ENCODE data around the gene NEIL3. TPM values are rescaled to one million over a fixed set of nuclear protein-coding genes. Genes with fewer than 3 reads are reported as not detected.

NEIL3 gene
- total and polyA plus RNA-seq, 2 donors (not counting 1 experiment from before 2014, with no cell fraction given) = 0.15 TPM; not detected in 1

DNA sequence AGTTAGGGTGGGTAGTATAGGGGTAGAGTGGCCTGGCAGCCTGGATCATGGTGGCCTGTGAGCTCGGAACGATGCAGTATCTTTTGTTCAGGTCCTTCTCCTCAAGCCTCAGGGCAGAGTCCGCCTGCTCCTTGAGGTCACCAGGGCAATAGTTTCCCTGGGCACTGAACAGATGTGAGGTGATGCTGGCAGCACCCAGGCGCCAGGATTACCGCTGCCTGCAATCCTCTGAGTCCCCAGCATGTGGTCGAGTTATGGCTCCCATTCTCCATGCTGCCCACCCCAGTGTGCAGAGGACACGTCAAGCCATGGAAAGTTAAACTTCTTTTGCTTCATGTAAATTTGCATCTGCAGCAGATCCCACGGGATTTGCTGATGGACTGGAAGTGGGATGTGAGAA is 38.7 kb downstream of the NEIL3 start:
- no peak for ATAC-seq (ENCODE audit: low read depth)
- H3K4me1 Mint-ChIP-seq = no peaks in the 10 kb centered on the region
- no peaks in the 10 kb centered on the region for H3K79me2 ChIP-seq (ENCODE audit: control insufficient read depth, insufficient read depth, low read length)
- no peaks in the 10 kb centered on the region for H4K20me1 ChIP-seq (ENCODE audit: control insufficient read depth, insufficient read depth, low read length, poor library complexity, severe bottlenecking)
- no peaks in the 10 kb centered on the region for H3K9me3 Mint-ChIP-seq (ENCODE audit: insufficient read depth)
- no peak for TF ChIP-seq EZH2 (IDR thresholded peaks at IDR 0.05; ENCODE audit: borderline replicate concordance, insufficient read depth, low read depth, low read length, poor library complexity, severe bottlenecking)
- TF ChIP-seq, protein P1, sequence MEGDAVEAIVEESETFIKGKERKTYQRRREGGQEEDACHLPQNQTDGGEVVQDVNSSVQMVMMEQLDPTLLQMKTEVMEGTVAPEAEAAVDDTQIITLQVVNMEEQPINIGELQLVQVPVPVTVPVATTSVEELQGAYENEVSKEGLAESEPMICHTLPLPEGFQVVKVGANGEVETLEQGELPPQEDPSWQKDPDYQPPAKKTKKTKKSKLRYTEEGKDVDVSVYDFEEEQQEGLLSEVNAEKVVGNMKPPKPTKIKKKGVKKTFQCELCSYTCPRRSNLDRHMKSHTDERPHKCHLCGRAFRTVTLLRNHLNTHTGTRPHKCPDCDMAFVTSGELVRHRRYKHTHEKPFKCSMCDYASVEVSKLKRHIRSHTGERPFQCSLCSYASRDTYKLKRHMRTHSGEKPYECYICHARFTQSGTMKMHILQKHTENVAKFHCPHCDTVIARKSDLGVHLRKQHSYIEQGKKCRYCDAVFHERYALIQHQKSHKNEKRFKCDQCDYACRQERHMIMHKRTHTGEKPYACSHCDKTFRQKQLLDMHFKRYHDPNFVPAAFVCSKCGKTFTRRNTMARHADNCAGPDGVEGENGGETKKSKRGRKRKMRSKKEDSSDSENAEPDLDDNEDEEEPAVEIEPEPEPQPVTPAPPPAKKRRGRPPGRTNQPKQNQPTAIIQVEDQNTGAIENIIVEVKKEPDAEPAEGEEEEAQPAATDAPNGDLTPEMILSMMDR (IDR thresholded peaks at IDR 0.05) = no peak
- no peak overlapping the region for H3K4me2 ChIP-seq (replicated peaks; ENCODE audit: low read depth, low read length, poor library complexity, severe bottlenecking)
- no peak overlapping the region for H3K4me3 Mint-ChIP-seq
- no peaks in the 10 kb centered on the region for H3K9me3 ChIP-seq (ENCODE audit: control extremely low read depth in 1 of 3, control insufficient read depth in 2 of 3, insufficient read depth in 1 of 3, low read length in 2 of 3)
- H3K27ac ChIP-seq (ENCODE audit: low read length in 2 of 2) = no peak overlapping the region
- intact Hi-C loops (cut with micrococcal nuclease) = no loop called here
- H3K4me1 ChIP-seq (ENCODE audit: control insufficient read depth in 2 of 2, insufficient read depth in 2 of 2, low read length in 2 of 2) = no peaks in the 10 kb centered on the region
- CTCF ChIA-PET = no interaction called here
- H3K36me3 ChIP-seq (replicated peaks in 1 of 2; ENCODE audit: control extremely low read depth in 1 of 2, control insufficient read depth in 1 of 2, extremely low read depth in 1 of 2, insufficient read depth in 2 of 2, low read length in 1 of 2) = no peaks in the 10 kb centered on the region
- H3K4me3 ChIP-seq (ENCODE audit: control extremely low read depth in 1 of 5, extremely low read depth in 1 of 5, insufficient read depth in 1 of 5, low read depth in 2 of 5, low read length in 4 of 5) = no peak overlapping the region
- H3K27ac Mint-ChIP-seq = no peak overlapping the region
- DNase-seq = no peak
- H3K27me3 ChIP-seq (replicated peaks in 1 of 4; ENCODE audit: control extremely low read depth in 1 of 4, control insufficient read depth in 3 of 4, insufficient read depth in 4 of 4, low read length in 3 of 4) = no peaks in the 10 kb centered on the region
- POLR2A ChIA-PET = no interaction called here
- no peaks in the 10 kb centered on the region for H3K27me3 Mint-ChIP-seq
- WGBS (ENCODE audit: insufficient coverage) = 100% methylated on average over 6 of the region's 8 CpGs
- H3K9ac ChIP-seq (ENCODE audit: low read length) = no peak overlapping the region
- H2AFZ ChIP-seq (ENCODE audit: insufficient read depth, low read depth, low read length, poor library complexity, severe bottlenecking) = no peak overlapping the region

DNA sequence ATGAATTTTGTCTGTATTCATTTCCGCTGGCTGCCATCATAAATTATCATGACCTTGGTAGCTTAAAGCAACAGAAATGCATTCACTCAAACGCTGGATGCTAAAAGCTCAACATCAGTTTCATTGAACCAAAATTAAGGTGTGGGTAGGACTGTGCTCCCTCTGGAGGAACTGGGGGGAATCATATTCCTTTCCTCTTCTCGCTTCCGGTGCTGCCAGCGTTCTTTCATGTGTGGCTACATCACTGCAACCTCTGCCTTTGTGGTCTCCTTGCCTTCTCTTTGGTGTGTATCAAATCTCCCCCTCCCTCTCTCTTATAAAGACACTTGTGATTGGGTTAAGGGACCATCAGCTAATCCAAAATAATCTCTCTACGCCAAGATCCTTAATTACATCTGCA is 39.5 kb downstream of the NEIL3 start:
- Mint-ChIP-seq H3K27ac (no peak overlapping the region), H3K27me3 (no peaks in the 10 kb centered on the region), H3K4me1 (no peaks in the 10 kb centered on the region), H3K9me3 (ENCODE audit: insufficient read depth) (no peaks in the 10 kb centered on the region), H3K4me3 (no peak overlapping the region)
- 100% methylated on average over 2 of the region's 6 CpGs for WGBS (ENCODE audit: insufficient coverage)
- no peaks in the 10 kb centered on the region for H4K20me1 ChIP-seq (ENCODE audit: control insufficient read depth, insufficient read depth, low read length, poor library complexity, severe bottlenecking)
- H3K27ac ChIP-seq (ENCODE audit: low read length in 2 of 2) = no peak overlapping the region
- no peaks in the 10 kb centered on the region for H3K4me1 ChIP-seq (ENCODE audit: control insufficient read depth in 2 of 2, insufficient read depth in 2 of 2, low read length in 2 of 2)
- no peak for TF ChIP-seq EZH2 (IDR thresholded peaks at IDR 0.05; ENCODE audit: borderline replicate concordance, insufficient read depth, low read depth, low read length, poor library complexity, severe bottlenecking)
- TF ChIP-seq, protein P1 (IDR thresholded peaks at IDR 0.05) = no peak
- ChIA-PET POLR2A (no interaction called here), CTCF (no interaction called here)
- no peaks in the 10 kb centered on the region for H3K36me3 ChIP-seq (replicated peaks in 1 of 2; ENCODE audit: control extremely low read depth in 1 of 2, control insufficient read depth in 1 of 2, extremely low read depth in 1 of 2, insufficient read depth in 2 of 2, low read length in 1 of 2)
- ATAC-seq (ENCODE audit: low read depth) (no peak), DNase-seq (no peak)
- H3K4me2 ChIP-seq (replicated peaks; ENCODE audit: low read depth, low read length, poor library complexity, severe bottlenecking) = no peak overlapping the region
- no peak overlapping the region for H3K9ac ChIP-seq (ENCODE audit: low read length)
- H3K27me3 ChIP-seq (replicated peaks in 1 of 4; ENCODE audit: control extremely low read depth in 1 of 4, control insufficient read depth in 3 of 4, insufficient read depth in 4 of 4, low read length in 3 of 4) = no peaks in the 10 kb centered on the region
- no peak overlapping the region for H3K4me3 ChIP-seq (ENCODE audit: control extremely low read depth in 1 of 5, extremely low read depth in 1 of 5, insufficient read depth in 1 of 5, low read depth in 2 of 5, low read length in 4 of 5)
- no peak overlapping the region for H2AFZ ChIP-seq (ENCODE audit: insufficient read depth, low read depth, low read length, poor library complexity, severe bottlenecking)
- intact Hi-C loops (cut with micrococcal nuclease) = no loop called here
- H3K9me3 ChIP-seq (ENCODE audit: control extremely low read depth in 1 of 3, control insufficient read depth in 2 of 3, insufficient read depth in 1 of 3, low read length in 2 of 3) = no peaks in the 10 kb centered on the region
- no peaks in the 10 kb centered on the region for H3K79me2 ChIP-seq (ENCODE audit: control insufficient read depth, insufficient read depth, low read length)
